GM10266 (cell line): Measurements from ENCODE around the gene MYO1H.

Experiments
- DNase-seq: peaks from one replicate; pipeline ENCODE4 v3.0.0; 2012; ENCODE audit errors: extremely low spot score
- CTCF ChIP-seq: IDR thresholded peaks from 2 replicates; pipeline ENCODE4 v1.5.1; 2012; ENCODE audit warnings: mild to moderate bottlenecking, low read depth; ENCODE audit not compliant: control insufficient read depth, insufficient read depth; ENCODE audit errors: missing control alignments

Gene MYO1H

GRCh38 chr12:109496306-109496705 is 148.6 kb downstream of the MYO1H start:
- no peak for DNase-seq
- TF ChIP-seq CTCF = no peak

DNA sequence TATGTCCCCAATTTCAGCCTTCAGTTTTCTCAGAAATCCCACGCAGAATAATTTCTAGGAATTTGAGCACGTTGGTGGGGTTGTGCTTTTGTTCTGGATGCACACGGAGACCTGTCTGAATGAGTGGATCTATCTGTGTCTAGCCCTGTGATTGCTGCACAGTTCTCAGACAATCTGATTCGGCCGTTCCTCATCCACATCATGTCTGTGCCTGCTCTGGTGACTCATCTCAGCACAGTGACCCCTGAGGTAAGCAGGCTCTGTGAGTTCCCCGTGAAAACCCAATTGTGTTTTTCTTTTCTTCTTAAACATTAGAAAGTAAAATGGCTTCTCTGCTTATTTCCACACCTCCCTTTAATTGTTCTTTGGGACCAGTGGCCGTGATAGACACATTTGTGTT is 150.0 kb downstream of the MYO1H start:
- TF ChIP-seq CTCF = no peak
- DNase-seq = no peak
